ENCODE measurements around the gene ZFYVE19.
"Not testable (repeated sequence)": the region's sequence is repeated elsewhere in the genome, so short reads cannot be mapped to it uniquely, and the experiment has no call there.

The ZFYVE19 gene

GRCh38 chr15:40847223-40847961 is 40.5 kb downstream of the ZFYVE19 start:
- peak; percentile 12 for DNase-seq

- DNase-seq, result no peak
These were observed 43.8 kb downstream of the ZFYVE19 start for GRCh38 chr15:40850576-40851112.

GRCh38 chr15:40852529-40852928 is 45.6 kb downstream of the ZFYVE19 start:
- DNase-seq, result no peak

- no peak for DNase-seq
These were observed 46.5 kb downstream of the ZFYVE19 start for GRCh38 chr15:40853241-40853890.

GRCh38 chr15:40854161-40854560 is 47.3 kb downstream of the ZFYVE19 start:
- no peak for DNase-seq

GRCh38 chr15:40855706-40856234 is 48.9 kb downstream of the ZFYVE19 start:
- DNase-seq, result no peak

- no peak for DNase-seq
These were observed 49.9 kb downstream of the ZFYVE19 start for GRCh38 chr15:40856746-40857145.

- peak; percentile 36 for DNase-seq
These were observed 50.9 kb downstream of the ZFYVE19 start for GRCh38 chr15:40857601-40858341.

- DNase-seq, result no peak
These were observed 51.8 kb downstream of the ZFYVE19 start for GRCh38 chr15:40858706-40859105.

GRCh38 chr15:40859206-40859851 is 52.4 kb downstream of the ZFYVE19 start:
- DNase-seq, result peak; percentile 55

- not testable (repeated sequence) for DNase-seq
These were observed 54.3 kb downstream of the ZFYVE19 start for GRCh38 chr15:40861147-40861546.

GRCh38 chr15:40863660-40864270 is 56.9 kb downstream of the ZFYVE19 start:
- DNase-seq, result no peak

All from HCEC 1CT (cell line).